ENCODE measurements around the gene ITK. TPM values are rescaled to one million over a fixed set of nuclear protein-coding genes. Genes with fewer than 3 reads are reported as not detected.

The ITK gene
- total RNA-seq, 3 donors from 2014 or later: 3.3 to 4.4 (median 3.4) TPM

DNA sequence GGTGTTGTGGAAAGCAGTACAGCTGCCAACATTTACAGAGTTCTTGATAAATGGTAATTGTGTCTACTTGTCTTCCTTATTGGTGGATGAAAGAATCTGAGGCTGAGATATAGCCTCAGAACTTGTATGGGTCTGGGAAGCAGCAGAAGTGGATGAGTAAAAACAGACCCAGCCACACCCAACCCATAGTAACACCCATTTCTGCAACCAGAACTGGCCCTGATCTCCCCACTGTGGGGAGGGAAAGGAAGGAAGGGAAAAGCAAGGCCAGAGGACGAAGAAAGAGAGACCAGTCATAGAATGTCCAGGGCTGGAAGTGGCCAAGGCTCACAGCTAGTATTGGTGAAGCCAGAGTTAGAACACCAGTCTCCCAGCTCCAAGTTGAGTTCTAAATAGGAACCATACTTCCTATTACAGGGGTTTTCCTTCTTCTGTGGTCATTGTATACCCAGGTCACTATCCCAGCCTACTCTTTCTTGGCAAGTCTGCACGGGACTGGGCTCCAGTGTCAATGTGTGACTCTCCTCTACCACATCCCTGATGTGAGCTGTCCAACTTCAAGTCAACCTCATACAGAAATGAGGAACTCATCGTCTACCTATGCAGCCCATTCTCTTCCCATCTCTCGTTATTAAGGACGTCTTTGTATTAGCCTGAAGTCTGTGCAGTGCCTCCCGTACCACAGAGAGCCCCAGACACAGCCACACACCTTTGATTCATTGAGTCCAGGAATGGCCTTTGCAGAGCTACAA lies 35.9 kb downstream of the ITK start:
- Histone ChIP-seq H3K9me3 (no peaks in the 10 kb centered on the region), H3K4me1 (no peaks in the 10 kb centered on the region), H3K27me3 (no peaks in the 10 kb centered on the region), H3K27ac (no peak overlapping the region), H3K4me3 (no peak overlapping the region), H3K36me3 (no peaks in the 10 kb centered on the region)
- intact Hi-C loops (cut with DNase I; ENCODE audit: low total_unique reads): no loop called here
- DNase-seq (ENCODE audit: low spot score in 2 of 2): no peak
- TF ChIP-seq, protein P1, sequence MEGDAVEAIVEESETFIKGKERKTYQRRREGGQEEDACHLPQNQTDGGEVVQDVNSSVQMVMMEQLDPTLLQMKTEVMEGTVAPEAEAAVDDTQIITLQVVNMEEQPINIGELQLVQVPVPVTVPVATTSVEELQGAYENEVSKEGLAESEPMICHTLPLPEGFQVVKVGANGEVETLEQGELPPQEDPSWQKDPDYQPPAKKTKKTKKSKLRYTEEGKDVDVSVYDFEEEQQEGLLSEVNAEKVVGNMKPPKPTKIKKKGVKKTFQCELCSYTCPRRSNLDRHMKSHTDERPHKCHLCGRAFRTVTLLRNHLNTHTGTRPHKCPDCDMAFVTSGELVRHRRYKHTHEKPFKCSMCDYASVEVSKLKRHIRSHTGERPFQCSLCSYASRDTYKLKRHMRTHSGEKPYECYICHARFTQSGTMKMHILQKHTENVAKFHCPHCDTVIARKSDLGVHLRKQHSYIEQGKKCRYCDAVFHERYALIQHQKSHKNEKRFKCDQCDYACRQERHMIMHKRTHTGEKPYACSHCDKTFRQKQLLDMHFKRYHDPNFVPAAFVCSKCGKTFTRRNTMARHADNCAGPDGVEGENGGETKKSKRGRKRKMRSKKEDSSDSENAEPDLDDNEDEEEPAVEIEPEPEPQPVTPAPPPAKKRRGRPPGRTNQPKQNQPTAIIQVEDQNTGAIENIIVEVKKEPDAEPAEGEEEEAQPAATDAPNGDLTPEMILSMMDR (IDR thresholded peaks at IDR 0.05): no peak
- TF ChIP-seq POLR2AphosphoS5 (IDR thresholded peaks at IDR 0.05) (no peak), POLR2A (IDR thresholded peaks at IDR 0.05) (no peak)

DNA sequence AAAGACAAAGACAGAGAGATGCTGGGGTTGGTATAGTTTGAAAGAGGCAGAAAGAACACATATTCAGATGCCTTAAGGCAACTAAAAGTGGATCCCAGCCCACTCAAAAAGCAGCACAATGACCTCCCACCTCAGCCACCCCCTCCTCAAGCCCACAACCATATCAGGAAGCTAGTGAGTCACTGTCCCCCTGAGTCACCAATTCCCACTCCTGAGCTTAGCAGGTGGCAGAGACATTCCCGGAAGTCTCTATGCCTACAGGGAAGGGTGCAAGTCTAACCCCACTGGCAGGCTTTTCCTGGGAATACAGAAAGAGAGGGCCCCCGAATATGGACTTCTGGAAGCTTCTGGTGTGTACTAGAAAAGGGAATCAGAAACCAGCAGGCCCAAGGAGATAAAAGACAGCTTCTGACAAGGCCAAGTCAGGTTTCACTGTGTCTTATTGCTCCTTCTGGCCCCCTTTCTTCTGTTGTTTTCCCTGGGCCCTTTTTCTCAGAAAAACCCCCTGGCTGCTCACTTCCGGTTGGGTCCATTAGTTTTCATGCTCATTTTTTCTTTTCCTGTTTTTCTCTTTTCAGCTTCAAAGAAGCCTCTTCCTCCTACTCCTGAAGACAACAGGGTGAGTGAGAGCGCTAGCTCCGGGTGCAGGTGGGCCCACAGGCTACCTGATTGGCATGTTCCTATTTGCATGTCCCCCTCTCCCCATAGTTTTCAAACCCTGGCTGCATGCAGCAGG lies 36.8 kb downstream of the ITK start:
- no peaks in the 10 kb centered on the region for H3K4me1 ChIP-seq
- no peak overlapping the region for H3K27ac ChIP-seq
- intact Hi-C loops (cut with DNase I; ENCODE audit: low total_unique reads): no loop called here
- no peak for TF ChIP-seq POLR2AphosphoS5 (IDR thresholded peaks at IDR 0.05)
- TF ChIP-seq, protein P1 (IDR thresholded peaks at IDR 0.05): no peak
- no peak for TF ChIP-seq POLR2A (IDR thresholded peaks at IDR 0.05)
- H3K36me3 ChIP-seq: no peaks in the 10 kb centered on the region
- no peaks in the 10 kb centered on the region for H3K27me3 ChIP-seq
- no peaks in the 10 kb centered on the region for H3K9me3 ChIP-seq
- DNase-seq (ENCODE audit: low spot score in 2 of 2): no peak
- no peak overlapping the region for H3K4me3 ChIP-seq

DNA sequence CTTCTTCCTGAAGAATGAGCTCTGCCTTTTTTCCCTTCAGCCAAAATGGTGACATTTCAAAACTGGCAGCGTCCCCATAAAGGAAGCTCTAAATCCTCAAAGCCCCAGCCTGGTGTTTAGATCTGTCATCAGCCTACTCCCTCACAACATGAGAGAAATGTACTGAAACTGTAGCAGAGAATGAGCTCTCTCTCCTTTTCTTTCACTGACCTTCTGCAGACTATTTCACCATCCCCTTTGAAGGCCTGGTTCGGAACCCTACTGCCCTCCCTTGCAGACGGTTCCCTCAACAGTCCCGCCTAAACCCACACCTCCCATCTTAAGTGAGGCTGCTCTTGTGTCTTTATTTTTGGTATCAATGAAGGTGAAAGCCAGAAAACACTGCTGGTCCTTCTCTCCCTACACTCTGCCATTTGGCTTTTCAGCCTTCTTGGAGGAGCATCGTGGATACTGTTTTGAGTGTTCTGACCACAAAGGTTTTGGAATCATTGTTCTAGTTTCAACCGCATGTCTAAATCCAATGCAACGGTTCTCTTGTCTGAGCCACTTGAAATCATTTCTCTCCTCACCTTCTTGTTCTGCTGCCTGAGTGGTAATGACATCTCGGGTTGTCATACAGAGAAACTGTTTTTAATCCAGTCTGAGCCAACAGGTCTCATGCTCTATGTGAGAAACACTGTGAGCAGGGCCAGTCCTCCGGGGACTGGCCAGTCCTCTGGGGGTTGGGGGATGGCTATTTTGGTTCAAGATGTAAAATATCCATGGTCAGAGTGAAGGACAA lies 39.0 kb downstream of the ITK start:
- no peak overlapping the region for H3K27ac ChIP-seq
- no peak for DNase-seq (ENCODE audit: low spot score in 2 of 2)
- TF ChIP-seq POLR2AphosphoS5 (IDR thresholded peaks at IDR 0.05) (no peak), POLR2A (IDR thresholded peaks at IDR 0.05) (no peak)
- TF ChIP-seq, protein P1 (IDR thresholded peaks at IDR 0.05): no peak
- no peaks in the 10 kb centered on the region for H3K36me3 ChIP-seq
- H3K27me3 ChIP-seq: no peaks in the 10 kb centered on the region
- H3K9me3 ChIP-seq: no peaks in the 10 kb centered on the region
- H3K4me3 ChIP-seq: no peak overlapping the region
- intact Hi-C loops (cut with DNase I; ENCODE audit: low total_unique reads): no loop called here
- no peaks in the 10 kb centered on the region for H3K4me1 ChIP-seq

DNA sequence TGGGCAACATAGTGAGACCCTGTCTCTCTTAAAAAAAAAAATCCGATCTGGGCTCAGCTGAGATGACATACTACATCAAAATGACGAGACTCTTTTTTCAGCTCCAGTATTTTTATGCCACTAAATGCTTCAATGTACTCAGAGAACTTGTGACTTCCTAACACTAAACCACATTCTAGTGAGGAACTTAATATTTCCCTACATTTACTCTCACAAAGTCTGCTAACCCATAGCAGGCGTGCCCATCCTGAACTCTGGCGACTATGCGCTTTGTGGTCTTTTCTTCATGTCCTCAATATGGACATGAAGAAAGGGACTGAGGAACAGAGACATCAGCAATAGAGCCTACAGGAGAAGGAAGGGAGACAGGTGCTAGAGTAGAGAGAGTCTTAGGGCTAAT lies 41.3 kb downstream of the ITK start:
- TF ChIP-seq, protein P1 (IDR thresholded peaks at IDR 0.05): no peak
- TF ChIP-seq POLR2AphosphoS5 (IDR thresholded peaks at IDR 0.05): no peak
- no peak for TF ChIP-seq POLR2A (IDR thresholded peaks at IDR 0.05)
- intact Hi-C loops (cut with DNase I; ENCODE audit: low total_unique reads): no loop called here
- Histone ChIP-seq H3K27me3 (no peaks in the 10 kb centered on the region), H3K9me3 (no peaks in the 10 kb centered on the region), H3K36me3 (no peaks in the 10 kb centered on the region), H3K4me3 (no peak overlapping the region), H3K4me1 (no peaks in the 10 kb centered on the region), H3K27ac (no peak overlapping the region)
- no peak for DNase-seq (ENCODE audit: low spot score in 2 of 2)

Data from breast epithelium (tissue), 4 donors.